H1 (cell line): ENCODE measurements around the gene TMPRSS11B. TPM values are rescaled to one million over a fixed set of nuclear protein-coding genes. Genes with fewer than 3 reads are reported as not detected.

Experiments
- CTCF ChIA-PET: fragments of 300-600 bp; sonication (Branson Sonifier 250); formaldehyde crosslinking; loops from one replicate; lab custom pipeline; 2021; ENCODE audit not compliant: partially characterized antibody; lab: Charles Lee
- POLR2A ChIA-PET: fragments of 300-600 bp; sonication (Branson Sonifier 250); formaldehyde crosslinking; loops from one replicate; lab custom pipeline; 2021; ENCODE audit warnings: inconsistent platforms; ENCODE audit not compliant: partially characterized antibody; lab: Charles Lee
- DNase-seq, 2 experiments: peaks; one replicate each; pipeline versions ENCODE4 v3.0.0 to v3.0.0-alpha.2; 2010 to 2022; ENCODE audit warnings: low spot score in 2 of 2, low read depth in 1 of 2, mixed read lengths in 1 of 2
- FAIRE-seq: peaks from 2 replicates; lab custom pipeline; 2011; peaks lifted over from hg19 to GRCh38; lab: Jason Lieb, UNC
- H2AFZ ChIP-seq: 2 replicates; pipeline ENCODE4 v1.8.1; 2012; ENCODE audit warnings: low read length, inconsistent platforms
- H2AK5ac ChIP-seq: 2 replicates; pipeline ENCODE4 v1.6.1; 2013; ENCODE audit warnings: low read depth, low read length
- H2BK120ac ChIP-seq: replicated peaks from 2 replicates; pipeline ENCODE3; 2013; ENCODE audit warnings: low read depth, low read length, inconsistent platforms
- H2BK12ac ChIP-seq: 2 replicates; pipeline ENCODE4 v1.6.1; 2013; ENCODE audit warnings: low read depth, low read length
- H2BK15ac ChIP-seq: 2 replicates; pipeline ENCODE4 v1.6.1; 2013; ENCODE audit warnings: low read length
- H2BK20ac ChIP-seq: 2 replicates; pipeline ENCODE4 v1.6.1; 2013; ENCODE audit warnings: low read length
- H2BK5ac ChIP-seq: 2 replicates; pipeline ENCODE4 v1.6.1; 2013; ENCODE audit warnings: low read depth, low read length
- H3K14ac ChIP-seq: 2 replicates; pipeline ENCODE4 v1.6.1; 2013; ENCODE audit warnings: inconsistent platforms; ENCODE audit not compliant: insufficient read length
- H3K18ac ChIP-seq: 2 replicates; pipeline ENCODE4 v1.6.1; 2013; ENCODE audit warnings: low read length; ENCODE audit errors: extremely low read depth
- H3K23ac ChIP-seq: 2 replicates; pipeline ENCODE4 v1.6.1; 2013; ENCODE audit warnings: inconsistent platforms; ENCODE audit not compliant: insufficient read length
- H3K23me2 ChIP-seq: 2 replicates; pipeline ENCODE4 v1.6.1; 2013; ENCODE audit warnings: low read depth, low read length
- H3K27ac ChIP-seq: 2 replicates; pipeline ENCODE4 v1.6.1; 2011; ENCODE audit warnings: low read depth, low read length, inconsistent platforms
- H3K27me3 ChIP-seq, 4 experiments: replicated peaks in 1 of 4; 1 replicate in 1 of 4; 2 replicates in 3 of 4; pipeline versions ENCODE4 v1.6.1 to v1.8.1; 2011 to 2013; ENCODE audit warnings: low read length in 3 of 4, mild to moderate bottlenecking in 3 of 4, inconsistent platforms in 2 of 4, mixed read lengths in 2 of 4, moderate library complexity in 1 of 4; ENCODE audit not compliant: control insufficient read depth in 3 of 4, insufficient read depth in 3 of 4; ENCODE audit errors: extremely low read depth in 1 of 4
- H3K36me3 ChIP-seq, 4 experiments: 2 replicates each; pipeline versions ENCODE4 v1.6.1 to v1.8.1; 2011 to 2013; ENCODE audit warnings: mild to moderate bottlenecking in 4 of 4, low read length in 3 of 4, moderate library complexity in 2 of 4, control low read depth in 1 of 4, inconsistent platforms in 1 of 4; ENCODE audit not compliant: insufficient read depth in 4 of 4, control insufficient read depth in 2 of 4
- H3K4ac ChIP-seq: replicated peaks from 2 replicates; pipeline ENCODE3; 2013; ENCODE audit warnings: low read length, low read depth, mixed read lengths, inconsistent platforms; ENCODE audit not compliant: insufficient read length
- H3K4me1 ChIP-seq, 4 experiments: replicated peaks in 1 of 4; 1 replicate in 1 of 4; 2 replicates in 3 of 4; pipeline versions ENCODE4 v1.6.1 to v1.8.1; 2011 to 2013; ENCODE audit warnings: low read length in 3 of 4, inconsistent platforms in 2 of 4, mixed read lengths in 1 of 4; ENCODE audit not compliant: insufficient read depth in 4 of 4, control insufficient read depth in 3 of 4
- H3K4me2 ChIP-seq, 2 experiments: 2 replicates each; pipeline versions ENCODE4 v1.6.1 to v1.8.1; 2011 to 2013; ENCODE audit warnings: low read depth in 2 of 2, low read length in 2 of 2, control low read depth in 1 of 2, inconsistent platforms in 1 of 2, mild to moderate bottlenecking in 1 of 2; ENCODE audit not compliant: insufficient read depth in 1 of 2
- H3K4me3 ChIP-seq, 4 experiments: fragments of 200-600, 300-600 bp in 1 of 4; sonication (generic), shearing (Covaris generic), sonication (Bioruptor Twin) in 1 of 4; 2 replicates each; pipeline versions ENCODE4 v1.5.1 to v1.8.1; 2011 to 2016; ENCODE audit warnings: low read length in 4 of 4, low read depth in 3 of 4, control low read depth in 2 of 4, inconsistent platforms in 2 of 4, mild to moderate bottlenecking in 2 of 4, mixed read lengths in 1 of 4, moderate library complexity in 1 of 4; ENCODE audit not compliant: insufficient read depth in 2 of 4; ENCODE audit errors: extremely low read depth in 1 of 4
- H3K56ac ChIP-seq: replicated peaks from 2 replicates; pipeline ENCODE3; 2013; ENCODE audit warnings: low read depth, mild to moderate bottlenecking, mixed read lengths, low read length, inconsistent platforms; ENCODE audit not compliant: insufficient read length
- H3K79me1 ChIP-seq: 2 replicates; pipeline ENCODE4 v1.6.1; 2013; ENCODE audit warnings: low read depth, low read length, control low read depth
- H3K79me2 ChIP-seq, 2 experiments: 2 replicates each; pipeline versions ENCODE4 v1.6.1 to v1.8.1; 2012 to 2013; ENCODE audit warnings: low read length in 2 of 2, mild to moderate bottlenecking in 2 of 2, inconsistent platforms in 1 of 2; ENCODE audit not compliant: insufficient read depth in 2 of 2, control insufficient read depth in 1 of 2
- H3K9ac ChIP-seq, 4 experiments: replicated peaks in 1 of 4; 1 replicate in 1 of 4; 2 replicates in 3 of 4; pipeline versions ENCODE4 v1.6.1 to v1.8.1; 2011 to 2013; ENCODE audit warnings: low read depth in 3 of 4, low read length in 3 of 4, control low read depth in 2 of 4, mild to moderate bottlenecking in 2 of 4, moderate library complexity in 2 of 4, inconsistent platforms in 1 of 4; ENCODE audit errors: extremely low read depth in 1 of 4
- H3K9me3 ChIP-seq, 2 experiments: 2 replicates each; pipeline versions ENCODE4 v1.6.1 to v1.8.1; 2012 to 2013; ENCODE audit warnings: mild to moderate bottlenecking in 2 of 2, moderate library complexity in 2 of 2, control low read depth in 1 of 2, inconsistent platforms in 1 of 2, low read depth in 1 of 2, low read length in 1 of 2, mixed read lengths in 1 of 2; ENCODE audit not compliant: insufficient read depth in 2 of 2
- H4K20me1 ChIP-seq, 2 experiments: replicated peaks in 1 of 2; 2 replicates each; pipeline versions ENCODE3 to v1.8.1; 2011 to 2013; ENCODE audit warnings: inconsistent platforms in 2 of 2, low read length in 2 of 2, mild to moderate bottlenecking in 1 of 2; ENCODE audit not compliant: insufficient read depth in 2 of 2, control insufficient read depth in 1 of 2
- H4K5ac ChIP-seq: 2 replicates; pipeline ENCODE4 v1.6.1; 2013; ENCODE audit warnings: low read length, low read depth, mixed read lengths, inconsistent platforms; ENCODE audit not compliant: insufficient read length
- H4K8ac ChIP-seq: 2 replicates; pipeline ENCODE4 v1.8.0; 2013; ENCODE audit warnings: mild to moderate bottlenecking, moderate library complexity, low read length, inconsistent platforms; ENCODE audit not compliant: insufficient read depth; ENCODE audit errors: extremely low read depth
- H4K91ac ChIP-seq: replicated peaks from 2 replicates; pipeline ENCODE3; 2013; ENCODE audit warnings: low read length, mixed read lengths, inconsistent platforms; ENCODE audit not compliant: insufficient read length
- BRCA1 ChIP-seq: IDR thresholded peaks from 2 replicates; pipeline ENCODE4 v1.6.1; 2012; ENCODE audit warnings: low read depth, low read length, improper control_type of control experiment
- HDAC2 ChIP-seq, 2 experiments: fragments of 300-600 bp in 1 of 2; sonication (generic) in 1 of 2; IDR thresholded peaks; 2 replicates each; pipeline ENCODE4 v1.6.1; 2011 to 2012; ENCODE audit warnings: low read depth in 2 of 2, low read length in 2 of 2, mild to moderate bottlenecking in 2 of 2, moderate library complexity in 2 of 2, borderline replicate concordance in 1 of 2, inconsistent platforms in 1 of 2
- HDAC6 ChIP-seq: IDR thresholded peaks from one replicate; pipeline ENCODE4 v1.7.1; 2012; ENCODE audit warnings: low read depth, mild to moderate bottlenecking, inconsistent platforms, low read length, moderate library complexity
- KDM4A ChIP-seq: IDR thresholded peaks from one replicate; pipeline ENCODE4 v1.7.1; 2012; ENCODE audit warnings: low read depth, mild to moderate bottlenecking, moderate library complexity, low read length, inconsistent platforms; ENCODE audit not compliant: severe bottlenecking
- MAFK ChIP-seq: IDR thresholded peaks from 2 replicates; pipeline ENCODE4 v1.6.1; 2012; ENCODE audit warnings: low read depth, mild to moderate bottlenecking, improper control_type of control experiment, low read length
- MAX ChIP-seq: IDR thresholded peaks from 2 replicates; pipeline ENCODE4 v1.6.1; 2012; ENCODE audit warnings: inconsistent platforms
- PHF8 ChIP-seq: fragments of 200-600 bp; sonication (generic); conservative IDR thresholded peaks from 2 replicates; pipeline ENCODE4 v1.7.1; 2012; ENCODE audit warnings: low read depth, mild to moderate bottlenecking, inconsistent platforms, low read length, moderate library complexity
- RAD21 ChIP-seq, 2 experiments: IDR thresholded peaks in 1 of 2; conservative IDR thresholded peaks in 1 of 2; 2 replicates each; pipeline ENCODE4 v1.6.1; 2011; ENCODE audit warnings: low read depth in 2 of 2, low read length in 2 of 2, improper control_type of control experiment in 1 of 2, inconsistent platforms in 1 of 2, mild to moderate bottlenecking in 1 of 2, moderate library complexity in 1 of 2
- RXRA ChIP-seq: IDR thresholded peaks from 2 replicates; pipeline ENCODE4 v1.6.1; 2011; ENCODE audit warnings: low read depth, mild to moderate bottlenecking, low read length, moderate library complexity; ENCODE audit not compliant: insufficient read depth
- SAP30 ChIP-seq: fragments of 300-600 bp; sonication (generic); IDR thresholded peaks from 2 replicates; pipeline ENCODE4 v1.7.1; 2012; ENCODE audit warnings: low read length, moderate library complexity, mild to moderate bottlenecking, inconsistent platforms; ENCODE audit not compliant: insufficient read depth, insufficient replicate concordance
- SIN3A ChIP-seq, 2 experiments: IDR thresholded peaks in 1 of 2; conservative IDR thresholded peaks in 1 of 2; 2 replicates each; pipeline ENCODE4 v1.6.1; 2011 to 2012; ENCODE audit warnings: low read length in 2 of 2, improper control_type of control experiment in 1 of 2, low read depth in 1 of 2, mild to moderate bottlenecking in 1 of 2
- WGBS, 2 experiments: shearing (Covaris generic) in 1 of 2; methylation state at CpG; one replicate each; pipeline versions ENCODE4 v1.1.6 to v1.1.7; 2013 to 2015; ENCODE audit warnings: low lambda C conversion rate in 2 of 2, mixed read lengths in 2 of 2, inconsistent platforms in 1 of 2, low coverage in 1 of 2, missing lambda C conversion rate in 1 of 2; ENCODE audit not compliant: insufficient replicate concordance in 2 of 2, insufficient coverage in 1 of 2, insufficient read length in 1 of 2; ENCODE audit errors: extremely low coverage in 1 of 2, missing lambda C conversion rate in 1 of 2; 5-methylcytosine and 5-hydroxymethylcytosine counted together
- polyA plus RNA-seq, 7 experiments: library from polyadenylated mRNA; depleted of rRNA in 3 of 7; stranded (reverse) in 5 of 7; unstranded in 2 of 7; fragments of >200 nt in 5 of 7; fragments of 200-250 nt in 2 of 7; gene quantifications; 1 replicate in 5 of 7; 2 replicates in 1 of 7; 4 replicates in 1 of 7; pipeline versions ENCODE4 v1.2.1 to v1.2.3, GENCODE V29; 2011 to 2013; ENCODE audit warnings: missing spikeins in 2 of 7, mixed read lengths in 2 of 7
- total RNA-seq: library from RNA; stranded (reverse); fragmentation: NEBNext Ultra II Directional; extraction: Animal tissue kit (Norgen Biotek cat#: 25700); gene quantifications from 2 replicates; pipeline ENCODE4 v1.2.1, GENCODE V29; 2021

TMPRSS11B gene
- total and polyA plus RNA-seq, 2 of the 8 experiments (the other 6 are each of a cell fraction or from before 2014, with no cell fraction given): not detected

GRCh38 chr4:68267433-68267944 is 22.0 kb upstream of the TMPRSS11B start:
- 88% methylated on average over 2 of the region's 2 CpGs; no CpG with 5 or more reads in 1 of the 2 experiments for WGBS, 2 experiments
- Histone ChIP-seq H2BK15ac (no peak overlapping the region), H3K79me1 (no peaks in the 10 kb centered on the region), H2AK5ac (no peak overlapping the region), H3K14ac (no peak overlapping the region), H2AFZ (no peak overlapping the region), H4K8ac (no peak overlapping the region), H4K91ac (no peak overlapping the region), H4K20me1 (no peaks in the 10 kb centered on the region), H3K4me2 (no peak overlapping the region), H3K27ac (no peak overlapping the region), H3K23ac (no peak overlapping the region), H2BK20ac (no peak overlapping the region), H3K23me2 (0 out of 2 replicates have a peak, but pooled peaks cover 2% of the 10 kb centered on the region), H3K36me3 (peaks cover 0 to 15% (median 2%) of the 10 kb centered on the region in 4 experiments; a peak in 3 of 8 replicates), H3K4ac (no peak overlapping the region), H3K56ac (no peak overlapping the region), H2BK5ac (no peak overlapping the region), H3K9ac (no peak overlapping the region), H3K18ac (no peak overlapping the region), H3K4me3 (no peak overlapping the region), H3K27me3 (no peaks in the 10 kb centered on the region), H4K5ac (no peak overlapping the region), H2BK120ac (no peak overlapping the region), H3K79me2 (no peaks in the 10 kb centered on the region), H3K9me3 (peaks cover 18 to 22% of the 10 kb centered on the region in 2 experiments), H3K4me1 (peaks cover 0 to 2% (median 2%) of the 10 kb centered on the region in 4 experiments; a peak in 2 of 7 replicates), H2BK12ac (no peak overlapping the region)
- CTCF ChIA-PET: interaction anchor here (0.6 kb wide), 1 partner anchor 1051 kb away, joined by 3 read pairs; no protein-coding TSS in a partner anchor
- DNase-seq: no peak
- FAIRE-seq: no peak
- POLR2A ChIA-PET: no interaction called here
- TF ChIP-seq HDAC2 (IDR thresholded peaks at IDR 0.05; ENCODE audit: borderline replicate concordance in 1 of 2, low read depth in 2 of 2, low read length in 2 of 2) (no peak), MAFK (no peak), RXRA (no peak), KDM4A (no peak), BRCA1 (no peak), MAX (no peak), SAP30 (no peak), HDAC6 (no peak), PHF8 (no peak), RAD21 (IDR thresholded peaks at IDR 0.05 in 1 of 2, conservative IDR thresholded peaks at IDR 0.05 in 1 of 2; ENCODE audit: low read depth in 2 of 2, low read length in 2 of 2) (no peak), SIN3A (conservative IDR thresholded peaks at IDR 0.05 in 1 of 2, IDR thresholded peaks at IDR 0.05 in 1 of 2; ENCODE audit: low read depth in 1 of 2, low read length in 2 of 2) (no peak)
